GM19455 (cell line): ENCODE data around the gene C10orf143.
"Not testable (repeated sequence)": the region's sequence is repeated elsewhere in the genome, so short reads cannot be mapped to it uniquely, and the experiment has no call there.

Source experiments
- ATAC-seq: cut with Tn5 transposase; IDR thresholded peaks from one replicate; pipeline ENCODE4 v1.9.1; 2021; ENCODE audit not compliant: unreplicated experiment

C10orf143 gene

DNA sequence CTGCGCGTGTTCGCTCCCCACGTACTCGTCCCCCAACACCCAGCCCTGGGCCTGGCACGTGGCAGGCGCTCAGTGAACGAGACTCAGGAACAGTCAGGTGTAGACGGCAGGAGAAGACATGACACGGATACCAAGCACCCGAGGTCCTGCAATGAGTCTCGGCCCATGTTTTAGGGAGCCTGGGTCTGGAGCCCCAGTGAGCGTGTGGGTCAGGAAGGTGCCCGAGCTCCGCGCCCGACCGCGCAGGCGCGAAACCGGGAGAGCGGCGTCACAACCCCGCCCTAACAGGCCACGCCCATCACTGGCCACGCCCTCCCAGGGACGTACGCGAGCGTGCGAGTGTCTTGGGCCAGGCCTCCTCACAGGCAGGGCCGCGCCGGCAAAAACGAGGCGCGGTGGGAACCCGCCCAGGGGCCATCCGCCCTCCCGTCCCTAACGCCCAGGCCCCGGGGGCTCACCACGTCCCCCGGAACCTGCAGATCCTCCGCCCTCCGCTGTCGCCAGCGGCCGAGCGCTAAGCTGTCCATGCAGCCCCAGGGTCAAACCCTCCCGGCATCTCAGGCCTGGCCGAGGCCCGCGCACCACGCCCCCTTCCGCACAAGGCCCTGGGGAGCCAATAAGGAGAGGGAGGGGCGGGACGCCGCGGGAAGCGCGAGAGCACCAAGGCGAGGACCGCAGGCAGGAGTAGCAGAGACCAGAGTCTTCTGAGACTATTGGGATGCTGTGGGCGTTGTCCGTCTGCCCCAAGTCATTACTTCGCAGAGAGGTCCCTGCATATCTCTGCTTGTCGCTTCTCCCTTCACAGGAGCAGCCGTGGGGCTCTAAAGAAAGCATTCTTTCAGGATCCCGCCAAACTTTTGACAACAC is at the start of gene C10orf143:
Gene C10orf143, minus strand, starts transcription at position 585 of the 867 bp plus-strand sequence. Its CDS starts 58 bp downstream, at position 527.
- ATAC-seq, result peak; percentile 82

DNA sequence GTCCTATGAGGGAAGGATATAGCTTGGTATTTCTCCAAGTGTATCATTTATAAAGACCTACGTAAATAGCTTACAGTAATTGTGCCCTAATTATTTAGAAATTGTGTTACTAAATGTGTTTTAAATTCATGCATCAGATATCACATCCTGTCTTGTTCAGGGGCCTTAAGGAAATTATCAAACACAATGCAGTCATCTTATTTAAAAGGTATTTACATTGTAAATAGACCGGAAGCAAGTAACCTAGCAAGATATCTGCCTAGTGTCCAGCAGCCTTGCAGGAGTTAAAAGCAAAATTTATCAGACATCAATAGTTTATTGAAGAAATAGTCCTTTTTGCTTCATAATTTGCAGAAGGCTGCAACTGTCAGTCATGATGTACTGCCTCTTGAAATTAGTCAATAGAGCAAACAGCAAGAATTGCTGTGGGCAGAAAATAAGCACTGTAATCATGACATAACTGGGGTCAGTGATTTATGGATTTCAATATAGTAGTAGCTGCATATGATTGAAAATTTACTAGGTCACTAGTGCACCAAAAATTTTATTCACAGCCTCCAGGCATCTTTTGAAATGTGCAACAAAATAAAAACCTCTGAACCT is 48.7 kb upstream of the C10orf143 start:
- no peak for ATAC-seq

GRCh38 chr10:130146042-130146441 is 35.4 kb upstream of the C10orf143 start:
- ATAC-seq, result no peak

- peak; percentile 78 for ATAC-seq
Observed at GRCh38 chr10:130141878-130142277, 31.2 kb upstream of the C10orf143 start.

GRCh38 chr10:130141460-130141859 is 30.8 kb upstream of the C10orf143 start:
- ATAC-seq, result peak; percentile 30

GRCh38 chr10:130141038-130141437 is 30.4 kb upstream of the C10orf143 start:
- no peak for ATAC-seq

- no peak for ATAC-seq
Observed at GRCh38 chr10:130140425-130140824, 29.8 kb upstream of the C10orf143 start.

DNA sequence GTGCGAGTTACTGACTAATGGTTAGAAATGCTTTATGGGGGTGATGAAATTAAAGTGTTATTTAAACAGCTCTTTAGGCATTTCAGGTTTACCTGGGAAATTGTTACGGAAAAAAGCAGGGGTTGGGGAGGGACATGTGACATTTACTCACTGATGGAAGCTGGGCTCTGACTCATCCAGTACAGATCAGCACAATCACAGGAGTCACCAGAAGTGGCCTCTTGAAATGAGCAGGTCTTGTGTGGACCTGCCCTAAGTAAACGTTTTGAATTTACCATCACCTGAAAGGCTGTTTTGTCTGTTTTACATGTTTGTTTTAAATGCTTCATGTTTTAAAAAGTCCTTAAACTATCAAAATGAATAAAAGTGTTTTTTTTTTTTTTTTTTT is 27.8 kb upstream of the C10orf143 start:
- no peak for ATAC-seq

DNA sequence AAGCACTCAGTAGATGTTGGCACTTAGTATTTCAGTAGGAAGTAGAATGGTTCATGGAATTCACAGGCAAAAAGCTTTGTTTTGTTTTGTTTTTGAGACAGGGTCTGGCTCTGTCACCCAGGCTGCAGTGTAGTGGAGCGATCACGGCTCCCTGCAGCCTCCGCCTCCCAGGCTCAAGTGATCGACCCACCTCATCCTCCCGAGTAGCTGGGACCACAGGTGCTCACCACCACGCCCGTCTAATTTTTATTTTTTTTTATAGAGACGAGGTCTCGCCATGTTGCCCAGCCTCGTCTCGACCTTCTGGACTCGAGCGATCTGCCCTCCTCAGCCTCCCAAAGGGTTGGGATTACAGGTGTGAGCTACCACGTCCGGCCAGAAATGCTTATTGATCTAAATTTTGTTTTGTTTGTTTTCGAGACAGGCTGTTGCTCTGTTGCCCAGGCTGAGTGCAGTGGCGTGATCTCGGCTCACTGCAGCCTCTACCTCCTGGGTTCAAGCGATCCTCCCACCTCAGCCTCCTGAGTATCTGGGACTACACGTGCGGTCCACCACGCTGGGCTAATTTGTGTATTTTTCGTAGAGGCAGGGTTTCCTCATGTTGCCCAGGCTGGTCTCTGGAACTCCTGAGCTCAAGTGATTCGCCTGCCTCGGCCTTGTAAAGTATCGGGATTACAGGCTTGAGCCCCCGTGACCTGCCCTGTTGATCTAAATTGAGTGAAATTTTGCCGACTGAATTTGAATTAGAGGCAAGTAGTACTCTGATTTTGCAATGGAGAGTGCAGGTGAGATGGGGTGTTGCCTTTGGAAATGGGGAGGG is 27.2 kb upstream of the C10orf143 start:
- no peak for ATAC-seq

- ATAC-seq, result no peak
Observed at GRCh38 chr10:130137090-130137448, 26.4 kb upstream of the C10orf143 start.

GRCh38 chr10:130136226-130137089 is 25.8 kb upstream of the C10orf143 start, which contains the start of gene GLRX3:
TSS of gene GLRX3 (plus strand) at chr10:130136391. CDS start at chr10:130136421, 30 bp downstream.
- ATAC-seq, result peak; percentile 82

DNA sequence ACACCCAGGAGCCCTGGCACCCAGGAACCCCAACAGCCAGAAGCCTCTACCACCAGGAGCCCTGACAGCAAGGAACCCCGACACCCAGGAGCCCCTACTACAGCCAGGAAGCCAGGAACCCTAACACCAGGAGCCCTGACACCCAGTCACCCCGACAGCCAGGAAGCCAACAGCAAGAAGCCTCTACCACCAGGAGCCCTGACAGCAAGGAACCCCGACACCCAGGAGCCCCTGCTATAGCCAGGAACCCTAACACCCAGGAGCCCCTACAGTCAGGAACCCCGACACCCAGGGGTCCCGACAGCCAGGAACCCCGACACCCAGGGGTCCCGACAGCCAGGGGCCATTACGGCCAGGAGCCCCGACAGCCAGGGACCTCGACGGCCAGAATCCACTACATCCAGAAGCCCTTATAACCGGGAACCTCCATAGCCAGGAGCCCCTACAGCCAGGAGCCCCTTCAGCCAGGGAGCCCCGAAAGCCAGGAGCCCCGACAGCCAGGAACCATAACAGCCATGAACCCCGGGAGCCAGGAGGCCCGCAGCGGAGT is 25.1 kb upstream of the C10orf143 start:
- peak; percentile 21 for ATAC-seq

- ATAC-seq, result no peak
Observed at GRCh38 chr10:130128922-130129321, 18.3 kb upstream of the C10orf143 start.

DNA sequence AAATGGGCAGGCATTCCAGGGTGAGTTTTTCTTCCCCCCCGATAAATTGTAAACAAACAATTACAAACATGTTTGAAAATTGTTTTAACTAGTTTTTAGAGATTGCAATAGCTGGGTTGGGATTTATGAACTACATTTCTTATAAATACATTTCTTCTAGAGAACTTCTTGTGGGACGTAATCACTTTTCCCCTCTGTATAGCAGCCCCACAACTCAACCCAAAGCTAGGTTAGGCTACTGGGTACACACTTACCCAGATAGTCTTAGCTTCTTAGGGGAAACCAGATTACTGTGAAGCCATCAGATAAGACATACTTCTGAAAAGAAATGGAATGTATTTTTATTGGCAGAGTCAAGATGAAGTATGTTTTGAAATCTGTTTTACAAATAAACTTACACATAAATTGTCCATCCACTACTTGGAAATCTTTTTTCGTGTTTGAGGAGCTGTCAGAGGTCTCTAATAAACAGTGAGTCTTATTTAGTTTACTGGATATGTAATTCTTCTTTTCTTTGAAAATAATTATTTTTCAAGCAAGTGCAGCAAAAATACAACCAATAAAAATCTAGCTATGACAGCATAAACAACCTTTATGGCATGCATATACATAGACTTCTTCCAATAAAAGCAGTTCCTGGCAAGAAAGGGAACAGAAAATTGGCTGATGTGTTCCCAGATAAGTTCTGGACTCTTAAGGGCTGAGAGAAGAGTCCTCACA is 17.6 kb upstream of the C10orf143 start:
- ATAC-seq, result no peak

DNA sequence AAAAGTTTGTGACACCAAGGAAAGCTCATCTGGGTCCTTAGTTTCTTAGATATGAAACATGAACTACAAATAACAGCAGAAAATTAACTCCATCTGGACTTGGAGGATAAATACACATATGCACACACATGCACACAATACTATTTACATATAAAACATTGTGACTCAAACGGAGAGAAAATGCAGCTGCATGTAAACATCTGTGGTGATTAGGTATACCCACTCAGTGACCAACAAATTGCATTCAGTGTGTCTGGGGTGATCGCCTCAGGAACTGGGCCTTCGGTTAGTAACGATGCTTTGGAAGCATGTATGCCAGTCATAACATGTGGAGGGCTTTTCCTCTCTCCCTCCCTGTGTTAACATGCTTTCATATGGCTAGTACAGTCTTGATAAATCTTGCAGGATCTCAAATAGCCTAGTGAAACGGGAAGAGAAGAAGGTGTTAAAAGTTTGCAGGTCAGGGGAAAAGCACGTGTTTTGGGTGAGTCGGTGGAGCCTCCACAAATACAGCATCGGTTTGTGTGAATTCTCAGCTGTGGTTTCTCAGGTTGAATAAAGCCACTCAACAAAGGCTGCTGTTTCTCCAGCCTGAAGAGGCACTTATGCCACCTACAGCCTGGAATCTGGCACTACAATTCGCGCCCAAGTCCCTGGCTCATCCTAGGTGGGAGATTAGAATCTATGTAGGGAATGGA is 16.9 kb upstream of the C10orf143 start:
- peak; percentile 98 for ATAC-seq

DNA sequence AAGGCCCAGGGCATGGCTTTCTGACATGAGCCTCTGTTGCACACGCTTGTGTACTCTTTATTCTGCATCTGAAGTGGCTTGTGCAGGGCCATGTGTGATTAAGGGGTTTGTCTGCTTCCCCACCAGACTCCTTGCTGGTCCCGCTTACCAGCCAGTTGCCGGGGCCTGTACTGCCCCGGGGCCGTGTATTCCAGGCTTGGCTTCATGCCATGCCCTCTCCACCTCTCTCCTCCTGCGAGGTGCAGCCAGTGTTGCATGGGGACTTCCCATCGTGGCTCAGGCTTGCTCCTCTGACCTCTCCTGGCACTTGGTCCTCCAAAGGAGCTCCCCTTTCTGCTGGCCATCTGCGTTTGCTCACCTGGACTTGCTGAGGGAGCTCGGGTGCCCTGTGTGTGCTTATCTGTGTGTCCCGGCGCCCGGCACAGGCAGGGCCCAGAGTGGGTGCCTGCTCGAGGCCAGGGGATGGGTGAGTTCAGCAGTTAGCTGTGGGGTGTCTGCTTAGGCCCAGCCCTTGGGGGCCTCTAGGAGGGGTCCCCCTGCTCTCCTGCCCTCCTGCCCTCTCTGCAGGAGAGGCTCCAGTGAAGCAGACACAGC is 11.0 kb upstream of the C10orf143 start:
- ATAC-seq, result no peak

DNA sequence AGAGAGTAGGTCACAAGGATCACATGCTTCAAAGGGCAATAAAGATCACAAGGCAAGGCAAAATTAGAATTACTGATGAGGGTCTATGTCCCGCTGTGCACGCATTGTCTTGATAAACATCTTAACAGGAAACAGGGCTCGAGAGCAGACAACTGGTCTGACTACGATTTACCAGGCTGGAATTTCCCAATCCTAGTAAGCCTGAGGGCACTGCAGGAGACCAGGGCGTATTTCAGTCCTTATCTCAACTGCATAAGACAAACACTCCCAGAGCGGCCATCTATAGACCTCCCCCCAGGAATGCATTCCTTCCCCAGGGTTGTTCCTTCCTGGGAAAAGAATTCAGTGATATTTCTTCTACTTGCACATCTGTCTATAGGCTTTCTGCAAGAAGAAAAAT is 6.9 kb upstream of the C10orf143 start:
- ATAC-seq, result not testable (repeated sequence)

- not testable (repeated sequence) for ATAC-seq
Observed at GRCh38 chr10:130116942-130117341, 6.3 kb upstream of the C10orf143 start.

- ATAC-seq, result no peak
Observed at GRCh38 chr10:130112821-130113220, 2.2 kb upstream of the C10orf143 start.
